Measurements from ENCODE around the gene AP4M1. TPM values are rescaled to one million over a fixed set of nuclear protein-coding genes. Genes with fewer than 3 reads are reported as not detected.

The AP4M1 gene
- 21.7 TPM for polyA plus RNA-seq (2013, experiment 1 of 2; ENCODE audit: insufficient read length)
- 19.5 TPM for polyA plus RNA-seq (2013, experiment 2 of 2; ENCODE audit: insufficient read length)

- DNase-seq: peak; percentile 100
Measured at GRCh38 chr7:100101016-100101862, at the start of gene AP4M1, which contains the start of gene MCM7. AP4M1 (plus strand) TSS chr7:100101643; CDS start chr7:100101715, 72 bp downstream. MCM7 (minus strand) TSS chr7:100101397; CDS start chr7:100101294, 103 bp downstream.

- DNase-seq: peak; percentile 42
Measured at GRCh38 chr7:100053215-100053614, 48.2 kb upstream of the AP4M1 start.

GRCh38 chr7:100057006-100057405 is 44.4 kb upstream of the AP4M1 start:
- DNase-seq: no peak

GRCh38 chr7:100059251-100059739 is 42.1 kb upstream of the AP4M1 start:
- DNase-seq: no peak

- no peak for DNase-seq
Measured at GRCh38 chr7:100061518-100062193, 39.8 kb upstream of the AP4M1 start.

GRCh38 chr7:100063376-100063775 is 38.1 kb upstream of the AP4M1 start:
- DNase-seq: no peak

- DNase-seq: no peak
Measured at GRCh38 chr7:100064162-100064561, 37.3 kb upstream of the AP4M1 start.

GRCh38 chr7:100065452-100066186 is 35.8 kb upstream of the AP4M1 start:
- DNase-seq: peak; percentile 25

- DNase-seq: no peak
Measured at GRCh38 chr7:100066953-100067352, 34.5 kb upstream of the AP4M1 start.

- DNase-seq: no peak
Measured at GRCh38 chr7:100069991-100070390, 31.5 kb upstream of the AP4M1 start.

GRCh38 chr7:100071018-100071723 is 30.3 kb upstream of the AP4M1 start:
- no peak for DNase-seq

- DNase-seq: no peak
Measured at GRCh38 chr7:100072462-100072861, 29.0 kb upstream of the AP4M1 start.

GRCh38 chr7:100074841-100075240 is 26.6 kb upstream of the AP4M1 start:
- DNase-seq: no peak

- DNase-seq: no peak
Measured at GRCh38 chr7:100075418-100075817, 26.0 kb upstream of the AP4M1 start.

GRCh38 chr7:100077205-100077604 is 24.2 kb upstream of the AP4M1 start:
- no peak for DNase-seq

- DNase-seq: no peak
Measured at GRCh38 chr7:100079024-100079560, 22.4 kb upstream of the AP4M1 start.

GRCh38 chr7:100080907-100081534 is 20.4 kb upstream of the AP4M1 start:
- no peak for DNase-seq

- DNase-seq: peak; percentile 99
Measured at GRCh38 chr7:100081535-100082102, 19.8 kb upstream of the AP4M1 start, which contains the start of gene ZNF3. ZNF3 (minus strand) TSS chr7:100081723; CDS start chr7:100077357, 4,366 bp downstream.

GRCh38 chr7:100082978-100083377 is 18.5 kb upstream of the AP4M1 start:
- no peak for DNase-seq

GRCh38 chr7:100085515-100085914 is 15.9 kb upstream of the AP4M1 start:
- no peak for DNase-seq
